ENCODE data around the gene KIAA1217.

GRCh38 chr10:24305551-24306506 is 96.9 kb downstream of the KIAA1217 start:
- TF ChIP-seq CTCF (conservative IDR thresholded peaks at IDR 0.05; ENCODE audit: low read depth, low read length) = no peak
- TF ChIP-seq EZH2 (IDR thresholded peaks at IDR 0.05; ENCODE audit: borderline replicate concordance, low read depth, low read length, poor library complexity, severe bottlenecking) = no peak
